Endodermal cell (in vitro differentiated cells): Measurements from ENCODE around the gene GAS7. TPM values are rescaled to one million over a fixed set of nuclear protein-coding genes. Genes with fewer than 3 reads are reported as not detected.

ENCODE experiments used
- DNase-seq: peaks from one replicate; pipeline ENCODE4 v3.0.0-alpha.2; 2017
- H3K27ac ChIP-seq: 2 replicates; pipeline ENCODE4 v1.5.1; 2013; ENCODE audit warnings: mild to moderate bottlenecking, low read depth, low read length, moderate library complexity
- H3K27me3 ChIP-seq: 2 replicates; pipeline ENCODE4 v1.6.1; 2013; ENCODE audit warnings: mild to moderate bottlenecking, low read length, moderate library complexity; ENCODE audit not compliant: insufficient read depth, control insufficient read depth, poor library complexity, severe bottlenecking
- H3K36me3 ChIP-seq: 2 replicates; pipeline ENCODE4 v1.7.0; 2013; ENCODE audit warnings: mild to moderate bottlenecking, low read length, moderate library complexity; ENCODE audit not compliant: control insufficient read depth, insufficient read depth
- H3K4me1 ChIP-seq: one replicate; pipeline ENCODE4 v1.7.0; 2013; ENCODE audit warnings: low read length; ENCODE audit not compliant: control insufficient read depth, insufficient read depth
- H3K4me3 ChIP-seq: 2 replicates; pipeline ENCODE4 v1.5.1; 2013; ENCODE audit warnings: mild to moderate bottlenecking, low read length, moderate library complexity
- H3K9ac ChIP-seq: 2 replicates; pipeline ENCODE4 v1.6.1; 2013; ENCODE audit warnings: mild to moderate bottlenecking, low read length, moderate library complexity; ENCODE audit not compliant: poor library complexity, severe bottlenecking; ENCODE audit errors: extremely low read depth
- H3K9me3 ChIP-seq: 2 replicates; pipeline ENCODE4 v1.6.1; 2013; ENCODE audit warnings: mild to moderate bottlenecking, low read length, moderate library complexity; ENCODE audit not compliant: control insufficient read depth
- H3K27ac Mint-ChIP-seq: 2 replicates; pipeline ENCODE4 v1.8.0; 2020; ENCODE audit warnings: mixed read lengths
- H3K27me3 Mint-ChIP-seq: 2 replicates; pipeline ENCODE4 v1.8.0; 2021; ENCODE audit warnings: mild to moderate bottlenecking, mixed read lengths; ENCODE audit not compliant: insufficient read depth
- H3K36me3 Mint-ChIP-seq: 2 replicates; pipeline ENCODE4 v1.8.0; 2020; ENCODE audit warnings: low read depth, mixed read lengths
- H3K4me1 Mint-ChIP-seq: 2 replicates; pipeline ENCODE4 v1.8.0; 2020; ENCODE audit warnings: mixed read lengths
- H3K4me3 Mint-ChIP-seq: 2 replicates; pipeline ENCODE4 v1.8.0; 2020; ENCODE audit warnings: mild to moderate bottlenecking, moderate library complexity, mixed read lengths
- H3K9me3 Mint-ChIP-seq: 2 replicates; pipeline ENCODE4 v1.8.0; 2020; ENCODE audit warnings: mild to moderate bottlenecking, mixed read lengths
- CTCF ChIP-seq: fragments of 200-600 bp; sonication (generic); conservative IDR thresholded peaks from 2 replicates; pipeline ENCODE4 v1.5.0; 2021; ENCODE audit warnings: antibody characterized with exemption, mild to moderate bottlenecking
- WGBS, 2 experiments: methylation state at CpG; one replicate each; pipeline versions ENCODE4 v1.1.5 to v1.1.7; 2013; ENCODE audit warnings: missing lambda C conversion rate in 2 of 2, mixed read lengths in 1 of 2; ENCODE audit not compliant: insufficient coverage in 1 of 2, insufficient read length in 1 of 2; 5-methylcytosine and 5-hydroxymethylcytosine counted together
- total RNA-seq, 2 donors: library from RNA; stranded (reverse); fragmentation: NEBNext Ultra II Directional in 1 of 2; extraction: Animal tissue kit (Norgen Biotek cat#: 25700) in 1 of 2; gene quantifications; 2 replicates in 1 of 2; 3 replicates in 1 of 2; pipeline ENCODE4 v1.2.1, GENCODE V29; 2021

Gene GAS7
- total RNA-seq, 2 donors from 2014 or later: 8.6 to 14.7 TPM

- H3K36me3 ChIP-seq: no peaks in the 10 kb centered on the region
- H3K4me3 Mint-ChIP-seq: no peak overlapping the region
- H3K4me3 ChIP-seq: no peak overlapping the region
- no peaks in the 10 kb centered on the region for H3K9me3 Mint-ChIP-seq
- H3K4me1 Mint-ChIP-seq: peaks cover 3% of the 10 kb centered on the region
- TF ChIP-seq CTCF: no peak
- H3K27me3 ChIP-seq: peaks cover 5% of the 10 kb centered on the region
- no peaks in the 10 kb centered on the region for H3K4me1 ChIP-seq
- H3K9me3 ChIP-seq: no peaks in the 10 kb centered on the region
- H3K36me3 Mint-ChIP-seq: no peaks in the 10 kb centered on the region
- H3K9ac ChIP-seq: no peak overlapping the region
- peaks cover 27% of the 10 kb centered on the region for H3K27me3 Mint-ChIP-seq
- no peak overlapping the region for H3K27ac ChIP-seq
- no peak for DNase-seq
- no peak overlapping the region for H3K27ac Mint-ChIP-seq
Measured at GRCh38 chr17:9895923-9896322, 302.5 kb downstream of the GAS7 start.

- WGBS, 2 experiments: 98 to 100% methylated on average over 2 to 3 of the region's 3 CpGs
- H3K36me3 Mint-ChIP-seq: no peaks in the 10 kb centered on the region
Measured at GRCh38 chr17:9894231-9894630, 304.2 kb downstream of the GAS7 start.

GRCh38 chr17:9893411-9894012 is 304.9 kb downstream of the GAS7 start:
- WGBS, 2 experiments: 69% methylated on average over 3 of the region's 3 CpGs; no CpG with 5 or more reads in 1 of the 2 experiments
- Mint-ChIP-seq H3K27ac (no peak overlapping the region), H3K4me1 (peaks cover 3% of the 10 kb centered on the region), H3K4me3 (no peak overlapping the region), H3K9me3 (no peaks in the 10 kb centered on the region), H3K36me3 (no peaks in the 10 kb centered on the region), H3K27me3 (peaks cover 30% of the 10 kb centered on the region)
- Histone ChIP-seq H3K36me3 (no peaks in the 10 kb centered on the region), H3K9ac (no peak overlapping the region), H3K4me1 (no peaks in the 10 kb centered on the region), H3K4me3 (no peak overlapping the region), H3K27ac (no peak overlapping the region), H3K9me3 (no peaks in the 10 kb centered on the region), H3K27me3 (peaks cover 5% of the 10 kb centered on the region)
- DNase-seq: no peak
- no peak for TF ChIP-seq CTCF

More at GRCh38 chr17:9894231-9894630, 304.2 kb downstream of the GAS7 start:
- H3K27me3 Mint-ChIP-seq: peaks cover 26% of the 10 kb centered on the region
- no peak overlapping the region for H3K27ac ChIP-seq
- TF ChIP-seq CTCF: no peak
- no peak overlapping the region for H3K27ac Mint-ChIP-seq
- no peak for DNase-seq
- H3K4me1 ChIP-seq: no peaks in the 10 kb centered on the region
- H3K27me3 ChIP-seq: peaks cover 5% of the 10 kb centered on the region
- H3K4me3 ChIP-seq: no peak overlapping the region
- H3K9ac ChIP-seq: no peak overlapping the region
- no peaks in the 10 kb centered on the region for H3K36me3 ChIP-seq
- H3K9me3 Mint-ChIP-seq: no peaks in the 10 kb centered on the region
- H3K4me1 Mint-ChIP-seq: peaks cover 3% of the 10 kb centered on the region
- no peak overlapping the region for H3K4me3 Mint-ChIP-seq
- no peaks in the 10 kb centered on the region for H3K9me3 ChIP-seq
